IPS-11a (cell line): ENCODE data around the gene CPNE9.
A peak's percentile ranks its signal among the peaks of the same experiment; 100 is the strongest.

Source experiments
- H3K4me3 ChIP-seq: one replicate; pipeline ENCODE4 v1.5.1; 2013; ENCODE audit warnings: low read depth, low read length, control low read depth

Gene CPNE9

DNA sequence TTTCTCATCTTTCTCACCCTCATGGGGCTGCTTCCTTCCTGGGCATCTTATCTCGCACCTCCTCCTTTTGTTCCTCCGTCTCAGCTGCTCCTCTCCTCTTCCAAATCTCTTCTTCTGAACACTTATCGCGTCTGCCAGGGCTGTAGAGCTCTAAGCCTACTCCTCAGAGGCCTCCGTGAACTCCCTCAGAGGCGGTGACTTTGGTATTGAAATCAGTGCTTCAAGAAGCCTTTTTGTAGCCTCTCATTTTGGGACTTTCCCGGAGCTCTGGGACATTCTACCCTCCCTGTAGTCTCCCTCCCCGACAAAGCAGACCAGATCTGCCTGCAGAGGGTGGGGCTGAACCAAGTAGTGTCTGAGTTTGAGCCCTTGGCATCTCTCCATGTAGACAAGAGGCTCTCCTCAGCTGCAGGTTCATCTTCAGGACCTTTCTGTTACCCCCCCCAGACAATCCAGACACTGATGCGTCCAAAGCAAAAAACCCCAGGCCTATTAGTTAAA is 17.5 kb upstream of the CPNE9 start:
- no peak overlapping the region for H3K4me3 ChIP-seq

- H3K4me3 ChIP-seq = no peak overlapping the region
These were observed 16.9 kb upstream of the CPNE9 start for GRCh38 chr3:9686703-9687102.

GRCh38 chr3:9687514-9687913 is 16.1 kb upstream of the CPNE9 start:
- no peak overlapping the region for H3K4me3 ChIP-seq

DNA sequence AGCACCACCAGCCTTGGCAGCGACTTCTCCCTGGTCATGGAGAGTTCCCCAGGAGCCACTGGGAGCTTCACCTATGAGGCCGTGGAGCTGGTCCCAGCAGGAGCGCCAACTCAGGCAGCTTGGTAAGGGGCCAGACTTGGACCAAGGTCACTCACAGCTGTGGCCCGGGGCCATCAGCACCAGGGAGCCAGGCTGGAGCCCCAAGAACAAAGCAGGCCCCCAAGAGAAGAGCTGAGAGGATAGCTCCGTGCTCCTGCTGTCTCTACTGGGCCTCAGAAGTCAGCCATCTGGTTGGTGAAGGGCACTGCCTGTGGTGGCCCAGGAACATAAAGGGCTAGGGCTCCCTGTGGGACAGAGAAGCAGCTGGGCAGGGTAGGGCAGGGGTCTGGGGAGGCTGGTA is 14.7 kb upstream of the CPNE9 start:
- H3K4me3 ChIP-seq = no peak overlapping the region

GRCh38 chr3:9689757-9690156 is 13.9 kb upstream of the CPNE9 start:
- no peak overlapping the region for H3K4me3 ChIP-seq

- H3K4me3 ChIP-seq = no peak overlapping the region
These were observed 12.9 kb upstream of the CPNE9 start for GRCh38 chr3:9690451-9691450.

GRCh38 chr3:9691636-9692035 is 12.0 kb upstream of the CPNE9 start:
- no peak overlapping the region for H3K4me3 ChIP-seq

- no peak overlapping the region for H3K4me3 ChIP-seq
These were observed 11.2 kb upstream of the CPNE9 start for GRCh38 chr3:9692416-9692815.

- H3K4me3 ChIP-seq = no peak overlapping the region
These were observed 8.3 kb upstream of the CPNE9 start for GRCh38 chr3:9695345-9695744.

GRCh38 chr3:9695746-9696145 is 7.9 kb upstream of the CPNE9 start:
- H3K4me3 ChIP-seq = no peak overlapping the region

DNA sequence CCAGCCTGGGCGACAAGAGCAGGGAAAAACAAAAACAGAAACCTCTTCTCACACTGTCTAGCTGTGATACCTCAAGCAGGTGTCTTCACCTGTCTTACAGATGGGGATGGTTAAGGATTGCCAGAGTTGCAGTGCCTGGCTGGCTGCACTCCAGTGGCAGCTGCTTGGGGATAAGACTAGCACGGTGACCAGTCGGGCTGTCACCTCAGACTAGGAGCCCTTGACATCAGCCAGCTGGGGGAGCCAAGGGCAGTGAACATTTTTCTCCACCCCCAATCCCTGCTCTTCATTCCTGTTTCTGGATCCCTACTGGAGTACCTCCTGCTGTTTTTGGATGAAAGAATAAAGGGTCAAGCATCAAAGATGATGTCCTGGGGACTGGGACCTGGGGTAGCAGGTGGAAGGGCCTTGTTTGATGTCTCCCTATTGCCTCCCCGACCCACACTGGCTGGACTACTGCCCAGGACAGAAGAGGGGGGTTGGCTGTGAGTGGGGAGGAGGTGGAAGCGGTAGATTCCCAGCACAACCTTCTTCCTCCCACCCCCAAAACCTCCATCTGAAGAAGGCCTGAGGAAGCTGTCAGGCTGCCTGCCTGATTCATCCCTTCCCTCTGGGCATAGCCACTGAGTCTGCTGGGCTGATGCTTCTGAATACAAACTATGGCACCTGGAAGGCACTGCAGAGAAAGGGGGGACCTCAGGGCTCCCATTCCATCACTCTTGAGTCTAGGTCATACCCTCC is 7.0 kb upstream of the CPNE9 start:
- no peak overlapping the region for H3K4me3 ChIP-seq

GRCh38 chr3:9697892-9698291 is 5.7 kb upstream of the CPNE9 start:
- H3K4me3 ChIP-seq = no peak overlapping the region

GRCh38 chr3:9698293-9698692 is 5.3 kb upstream of the CPNE9 start:
- no peak overlapping the region for H3K4me3 ChIP-seq

GRCh38 chr3:9700536-9700935 is 3.1 kb upstream of the CPNE9 start:
- no peak overlapping the region for H3K4me3 ChIP-seq

DNA sequence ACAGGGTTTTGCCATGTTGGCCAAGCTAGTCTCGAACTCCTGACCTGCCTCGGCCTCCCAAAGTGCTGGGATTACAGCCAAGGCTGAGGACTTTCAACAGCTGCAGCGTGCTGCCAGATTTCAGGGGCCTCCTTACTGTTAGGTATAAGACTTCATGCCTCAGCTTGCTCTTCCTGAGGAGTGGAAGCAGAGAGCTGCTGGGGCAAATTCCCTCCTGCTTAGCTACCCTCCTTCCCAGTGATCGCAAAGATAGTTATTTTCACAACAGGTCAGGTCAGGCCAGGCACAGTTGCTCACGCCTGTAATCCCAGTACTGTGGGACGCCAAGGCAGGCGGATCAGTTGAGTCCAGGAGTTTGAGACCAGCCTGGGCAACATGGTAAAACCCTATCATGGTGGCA is 2.6 kb upstream of the CPNE9 start:
- H3K4me3 ChIP-seq = no peak overlapping the region

DNA sequence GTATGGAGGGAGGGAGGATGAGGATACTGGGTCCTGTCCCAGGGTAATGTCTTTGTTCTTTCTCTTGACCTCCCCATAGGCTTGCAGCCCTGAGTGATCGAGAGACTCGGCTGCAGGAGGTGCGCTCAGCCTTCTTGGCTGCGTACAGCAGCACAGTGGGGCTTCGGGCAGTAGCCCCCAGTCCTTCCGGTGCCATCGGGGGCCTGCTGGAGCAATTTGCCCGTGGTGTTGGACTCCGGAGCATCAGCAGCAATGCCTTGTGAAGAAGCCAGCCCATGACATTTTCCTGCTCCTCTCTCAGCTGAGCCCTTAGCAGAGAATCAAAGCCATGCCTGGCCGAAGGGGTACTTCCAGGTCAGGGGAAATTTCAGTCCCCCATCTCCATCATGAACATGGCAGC is 1.9 kb upstream of the CPNE9 start:
- no peak overlapping the region for H3K4me3 ChIP-seq

- no peak overlapping the region for H3K4me3 ChIP-seq
These were observed 393 bp upstream of the CPNE9 start for GRCh38 chr3:9703240-9703639.

- H3K4me3 ChIP-seq = peak overlapping the region; percentile 44
These were observed 1.0 kb downstream of the CPNE9 start for GRCh38 chr3:9704347-9705322.

DNA sequence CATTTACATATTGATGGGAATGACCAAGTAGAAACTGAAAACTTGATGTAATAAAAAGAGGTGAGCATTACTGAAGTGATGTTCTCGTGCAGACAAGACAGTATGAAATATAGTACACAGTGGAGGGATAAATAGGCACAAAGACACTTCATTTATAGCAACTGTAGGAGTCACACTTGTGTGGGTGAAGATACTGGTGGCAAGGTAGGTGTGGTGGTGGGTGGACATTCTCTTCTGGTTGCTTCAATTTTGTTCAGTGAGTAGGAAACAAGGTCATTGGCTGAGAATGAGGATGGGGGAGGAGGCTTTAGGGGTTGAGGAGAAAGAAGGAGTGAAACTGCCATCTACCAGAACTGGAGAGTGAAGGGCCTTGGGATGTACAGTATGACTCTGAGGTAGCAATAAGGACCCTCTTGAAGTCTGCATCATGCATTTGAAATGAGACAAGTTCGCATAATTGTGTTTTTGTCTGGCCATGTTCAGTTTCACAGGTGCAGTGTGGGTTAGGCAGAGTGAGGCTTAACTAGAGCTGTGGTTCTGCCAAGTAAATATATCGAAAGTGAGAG is 6.6 kb downstream of the CPNE9 start:
- no peak overlapping the region for H3K4me3 ChIP-seq

DNA sequence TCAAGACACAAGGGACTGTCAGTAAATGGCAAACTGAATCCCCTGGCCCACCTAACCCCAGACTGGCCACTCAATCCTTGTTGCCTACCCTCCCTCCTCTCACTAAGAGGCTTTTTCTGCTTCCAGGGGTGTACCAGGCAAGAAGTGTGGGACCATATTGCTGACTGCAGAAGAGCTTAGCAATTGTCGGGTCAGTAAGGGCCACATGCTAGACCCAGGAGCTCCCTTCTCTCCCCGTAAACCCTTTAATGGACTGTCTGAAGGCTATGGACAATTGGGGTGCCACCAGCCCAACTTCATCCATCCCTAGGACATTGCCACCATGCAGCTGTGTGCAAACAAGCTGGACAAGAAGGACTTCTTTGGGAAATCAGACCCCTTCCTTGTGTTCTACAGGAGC is 8.8 kb downstream of the CPNE9 start:
- H3K4me3 ChIP-seq = no peak overlapping the region
